Mammary epithelial cell (primary cell): Measurements from ENCODE around the gene MRPL45.

Experiments
- EZH2 ChIP-seq: IDR thresholded peaks from 2 replicates; pipeline ENCODE4 v1.6.1; 2012; ENCODE audit warnings: low read length, inconsistent platforms, borderline replicate concordance
- TF ChIP-seq, protein P1 (sequence below), 2 donors: IDR thresholded peaks in 1 of 2; conservative IDR thresholded peaks in 1 of 2; 2 replicates each; pipeline ENCODE4 v1.5.1; 2011 to 2012; ENCODE audit warnings: inconsistent platforms in 2 of 2, low read length in 2 of 2, mild to moderate bottlenecking in 2 of 2, control low read depth in 1 of 2, low read depth in 1 of 2; ENCODE audit not compliant: insufficient read depth in 1 of 2; ENCODE audit errors: extremely low read depth in 1 of 2

DNA sequence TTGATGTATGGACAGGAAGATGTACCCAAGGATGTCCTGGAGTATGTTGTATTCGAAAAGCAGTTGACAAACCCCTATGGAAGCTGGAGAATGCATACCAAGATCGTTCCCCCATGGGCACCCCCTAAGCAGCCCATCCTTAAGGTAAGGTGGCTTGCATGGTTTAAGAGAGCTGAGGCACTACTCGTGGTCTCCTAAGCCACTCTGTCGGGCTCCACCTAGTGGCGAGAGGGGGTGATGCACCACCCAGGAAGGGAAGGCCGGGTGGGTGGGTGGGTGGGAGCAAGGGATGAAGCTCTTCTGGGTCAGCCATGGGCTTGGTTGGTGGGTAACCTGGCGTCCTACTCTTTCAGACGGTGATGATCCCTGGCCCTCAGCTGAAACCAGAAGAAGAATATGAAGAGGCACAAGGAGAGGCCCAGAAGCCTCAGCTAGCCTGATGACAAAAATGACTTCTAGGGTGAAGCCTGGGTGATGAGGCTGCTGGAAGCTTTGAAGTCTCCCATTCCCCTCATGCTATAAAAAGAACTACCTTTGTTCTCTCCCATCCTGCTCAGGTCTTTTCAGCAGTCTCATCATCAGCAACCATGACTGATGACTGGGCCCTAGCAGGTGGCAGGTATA is 25.3 kb downstream of the MRPL45 start:
- TF ChIP-seq, protein P1, sequence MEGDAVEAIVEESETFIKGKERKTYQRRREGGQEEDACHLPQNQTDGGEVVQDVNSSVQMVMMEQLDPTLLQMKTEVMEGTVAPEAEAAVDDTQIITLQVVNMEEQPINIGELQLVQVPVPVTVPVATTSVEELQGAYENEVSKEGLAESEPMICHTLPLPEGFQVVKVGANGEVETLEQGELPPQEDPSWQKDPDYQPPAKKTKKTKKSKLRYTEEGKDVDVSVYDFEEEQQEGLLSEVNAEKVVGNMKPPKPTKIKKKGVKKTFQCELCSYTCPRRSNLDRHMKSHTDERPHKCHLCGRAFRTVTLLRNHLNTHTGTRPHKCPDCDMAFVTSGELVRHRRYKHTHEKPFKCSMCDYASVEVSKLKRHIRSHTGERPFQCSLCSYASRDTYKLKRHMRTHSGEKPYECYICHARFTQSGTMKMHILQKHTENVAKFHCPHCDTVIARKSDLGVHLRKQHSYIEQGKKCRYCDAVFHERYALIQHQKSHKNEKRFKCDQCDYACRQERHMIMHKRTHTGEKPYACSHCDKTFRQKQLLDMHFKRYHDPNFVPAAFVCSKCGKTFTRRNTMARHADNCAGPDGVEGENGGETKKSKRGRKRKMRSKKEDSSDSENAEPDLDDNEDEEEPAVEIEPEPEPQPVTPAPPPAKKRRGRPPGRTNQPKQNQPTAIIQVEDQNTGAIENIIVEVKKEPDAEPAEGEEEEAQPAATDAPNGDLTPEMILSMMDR (conservative IDR thresholded peaks at IDR 0.05 in 1 of 2, IDR thresholded peaks at IDR 0.05 in 1 of 2; ENCODE audit: extremely low read depth in 1 of 2, insufficient read depth in 1 of 2, low read depth in 1 of 2, low read length in 2 of 2) = peak; percentile 45 to 70
- no peak for TF ChIP-seq EZH2
